ENCODE results near the gene PTGER4. TPM values are rescaled to one million over a fixed set of nuclear protein-coding genes. Genes with fewer than 3 reads are reported as not detected.
A peak's percentile ranks its signal among the peaks of the same experiment; 100 is the strongest.
"Not testable (repeated sequence)": the region's sequence is repeated elsewhere in the genome, so short reads cannot be mapped to it uniquely, and the experiment has no call there.

The PTGER4 gene
- 0.57 and 12.0 TPM in 2 replicates for total RNA-seq (ENCODE audit: low replicate concordance)

GRCh38 chr5:40679913-40680681, at the start of gene PTGER4:
Gene PTGER4 (plus strand): TSS chr5:40679915. CDS start chr5:40680994, 1,079 bp downstream.
- peak within 1 kb of the TSS; percentile 80 for H3K4me3 ChIP-seq (ENCODE audit: low read depth, low read length)
- DNase-seq (ENCODE audit: low read depth), result no peak
- TF ChIP-seq CTCF (IDR thresholded peaks at IDR 0.05; ENCODE audit: insufficient read depth, low read length), result no peak

- TF ChIP-seq CTCF (IDR thresholded peaks at IDR 0.05; ENCODE audit: insufficient read depth, low read length), result no peak
- no peak for DNase-seq (ENCODE audit: low read depth)
- no peak overlapping the region for H3K4me3 ChIP-seq (ENCODE audit: low read depth, low read length)
These were observed 49.6 kb upstream of the PTGER4 start for GRCh38 chr5:40630126-40630525.

GRCh38 chr5:40631236-40631635, 48.5 kb upstream of the PTGER4 start:
- no peak for TF ChIP-seq CTCF (IDR thresholded peaks at IDR 0.05; ENCODE audit: insufficient read depth, low read length)
- no peak for DNase-seq (ENCODE audit: low read depth)
- H3K4me3 ChIP-seq (ENCODE audit: low read depth, low read length), result no peak overlapping the region

GRCh38 chr5:40634154-40634553, 45.6 kb upstream of the PTGER4 start:
- no peak for DNase-seq (ENCODE audit: low read depth)
- H3K4me3 ChIP-seq (ENCODE audit: low read depth, low read length), result no peak overlapping the region
- no peak for TF ChIP-seq CTCF (IDR thresholded peaks at IDR 0.05; ENCODE audit: insufficient read depth, low read length)

- no peak overlapping the region for H3K4me3 ChIP-seq (ENCODE audit: low read depth, low read length)
- TF ChIP-seq CTCF (IDR thresholded peaks at IDR 0.05; ENCODE audit: insufficient read depth, low read length), result no peak
- DNase-seq (ENCODE audit: low read depth), result no peak
These were observed 45.1 kb upstream of the PTGER4 start for GRCh38 chr5:40634593-40634992.

GRCh38 chr5:40639531-40639930, 40.2 kb upstream of the PTGER4 start:
- DNase-seq (ENCODE audit: low read depth); H3K4me3 ChIP-seq (ENCODE audit: low read depth, low read length): not testable (repeated sequence)

- no peak overlapping the region for H3K4me3 ChIP-seq (ENCODE audit: low read depth, low read length)
- TF ChIP-seq CTCF (IDR thresholded peaks at IDR 0.05; ENCODE audit: insufficient read depth, low read length), result no peak
- DNase-seq (ENCODE audit: low read depth), result no peak
These were observed 33.4 kb upstream of the PTGER4 start for GRCh38 chr5:40646266-40646665.
